ENCODE measurements around the gene VSIG10. TPM values are rescaled to one million over a fixed set of nuclear protein-coding genes. Genes with fewer than 3 reads are reported as not detected.
"Not testable (repeated sequence)": the region's sequence is repeated elsewhere in the genome, so short reads cannot be mapped to it uniquely, and the experiment has no call there.

VSIG10 gene
- total and polyA plus RNA-seq, 12 donors, result 5.3 to 23.6 (median 10.3) TPM

- 88 to 92% methylated on average over 3 of the region's 3 CpGs for WGBS, 2 donors
- ATAC-seq (no peak), DNase-seq (no peak)
- no peaks in the 10 kb centered on the region for H3K9me3 ChIP-seq
- no peak overlapping the region for H3K27ac ChIP-seq
- no peak for TF ChIP-seq CTCF (IDR thresholded peaks at IDR 0.05)
- intact Hi-C loops (cut with DNase I), result no loop called here
- no peaks in the 10 kb centered on the region for H3K27me3 ChIP-seq
- no peak overlapping the region for H3K4me3 ChIP-seq
- H3K36me3 ChIP-seq, result peaks cover 0 to 85% (median 18%) of the 10 kb centered on the region in 9 donors
- peaks cover 0 to 1% (median 0%) of the 10 kb centered on the region in 9 donors for H3K4me1 ChIP-seq
Observed at GRCh38 chr12:118022728-118023109, 81.1 kb downstream of the VSIG10 start.

- DNase-seq; H3K27ac ChIP-seq; H3K9me3 ChIP-seq; H3K4me3 ChIP-seq; H3K27me3 ChIP-seq; ATAC-seq; intact Hi-C loops (cut with DNase I); H3K4me1 ChIP-seq: not testable (repeated sequence)
- peaks cover 0 to 80% (median 16%) of the 10 kb centered on the region in 9 donors for H3K36me3 ChIP-seq
- 89 to 94% methylated on average over 13 of the region's 13 CpGs for WGBS, 2 donors
Observed at GRCh38 chr12:118022097-118022727, 81.6 kb downstream of the VSIG10 start.

GRCh38 chr12:118020036-118020435 lies 83.8 kb downstream of the VSIG10 start:
- no peak overlapping the region for H3K4me3 ChIP-seq
- no peak overlapping the region for H3K27ac ChIP-seq
- intact Hi-C loops (cut with DNase I), result no loop called here
- WGBS, 2 donors, result 88 to 91% methylated on average over 1 of the region's 1 CpG
- H3K9me3 ChIP-seq, result no peaks in the 10 kb centered on the region
- DNase-seq (no peak), ATAC-seq (no peak)
- TF ChIP-seq CTCF (IDR thresholded peaks at IDR 0.05), result no peak
- no peaks in the 10 kb centered on the region for H3K27me3 ChIP-seq
- H3K36me3 ChIP-seq, result peaks cover 0 to 58% (median 0%) of the 10 kb centered on the region in 9 donors
- peaks cover 0 to 17% (median 9%) of the 10 kb centered on the region in 9 donors for H3K4me1 ChIP-seq

DNA sequence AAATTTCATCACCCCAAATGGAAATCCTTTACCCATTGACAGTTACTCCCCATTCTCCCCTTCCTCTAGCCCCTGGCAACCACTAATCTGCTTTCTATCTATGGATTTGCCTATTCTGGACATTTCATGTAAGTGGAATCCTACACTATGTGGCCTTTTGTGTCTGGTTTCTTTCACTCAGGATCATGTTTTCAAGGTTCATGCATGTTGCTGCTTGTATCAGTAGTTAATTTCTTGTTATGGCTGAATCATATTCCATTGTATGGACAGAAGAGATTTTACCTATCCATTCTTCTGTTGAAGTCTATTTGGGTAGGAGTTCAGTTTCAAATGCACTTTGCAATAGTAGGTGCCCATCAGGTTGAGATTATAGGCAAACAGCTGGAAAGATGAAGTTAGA lies 85.9 kb downstream of the VSIG10 start:
- Histone ChIP-seq H3K27ac (no peak overlapping the region), H3K27me3 (no peaks in the 10 kb centered on the region), H3K4me1 (peaks cover 0 to 17% (median 9%) of the 10 kb centered on the region in 9 donors), H3K9me3 (no peaks in the 10 kb centered on the region), H3K36me3 (peaks cover 0 to 42% (median 0%) of the 10 kb centered on the region in 9 donors), H3K4me3 (no peak overlapping the region)
- intact Hi-C loops (cut with DNase I), result loop anchor here in 4 of 10 donors (5.0 to 10.0 kb wide), 3 partner anchors 44 to 143 kb away; partner anchors contain the start of gene WSB2 (in 1 of the 4)
- DNase-seq (no peak), ATAC-seq (no peak)
- no peak for TF ChIP-seq CTCF (IDR thresholded peaks at IDR 0.05)

Measured in heart right ventricle (tissue), 16 donors.